Activated naive CD8-positive, alpha-beta T cell treated with anti-CD3 and anti-CD28 coated beads for 36 hours (primary cell): Measurements from ENCODE around the gene PRAMEF11. TPM values are rescaled to one million over a fixed set of nuclear protein-coding genes. Genes with fewer than 3 reads are reported as not detected.
"Not testable (repeated sequence)": the region's sequence is repeated elsewhere in the genome, so short reads cannot be mapped to it uniquely, and the experiment has no call there.

Experiments used
- DNase-seq: peaks from one replicate; pipeline ENCODE4 v3.0.0; 2021
- H3K27ac Mint-ChIP-seq: one replicate; pipeline ENCODE4 v1.8.0; 2022; ENCODE audit warnings: mild to moderate bottlenecking, moderate library complexity, mixed read lengths
- H3K27me3 Mint-ChIP-seq: one replicate; pipeline ENCODE4 v1.8.0; 2022; ENCODE audit warnings: mild to moderate bottlenecking, mixed read lengths
- H3K36me3 Mint-ChIP-seq: one replicate; pipeline ENCODE4 v1.8.0; 2021; ENCODE audit warnings: mild to moderate bottlenecking, mixed read lengths
- H3K4me1 Mint-ChIP-seq: one replicate; pipeline ENCODE4 v1.8.0; 2021; ENCODE audit warnings: mixed read lengths
- H3K4me3 Mint-ChIP-seq: one replicate; pipeline ENCODE4 v1.8.0; 2022; ENCODE audit warnings: mild to moderate bottlenecking, moderate library complexity, mixed read lengths
- H3K9me3 Mint-ChIP-seq: one replicate; pipeline ENCODE4 v1.8.0; 2022; ENCODE audit warnings: mixed read lengths
- total RNA-seq, 2 experiments: library from RNA; stranded (reverse); gene quantifications; one replicate each; pipeline ENCODE4 v1.2.3, GENCODE V29; 2021

The PRAMEF11 gene
- not detected for total RNA-seq

DNA sequence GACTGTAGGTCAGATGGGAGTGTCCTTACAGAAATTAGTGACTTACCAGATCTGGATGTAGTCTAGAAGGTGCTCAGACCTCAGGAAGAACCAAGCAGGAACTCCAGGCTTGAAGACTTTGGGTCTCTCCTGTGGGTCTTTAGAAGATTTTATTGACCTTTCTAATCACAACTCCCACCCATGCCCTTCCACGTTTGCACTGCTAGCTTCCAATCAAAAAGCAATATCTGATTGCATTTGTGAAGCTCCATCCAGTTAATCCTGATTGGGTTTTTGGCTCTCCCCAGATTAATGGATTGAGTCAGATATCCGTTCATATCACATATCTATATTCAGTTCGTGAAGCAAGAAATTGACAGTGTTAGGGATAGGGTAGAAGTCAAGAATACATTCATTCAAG is at the start of gene PRAMEF11:
Gene PRAMEF11, minus strand, starts transcription at position 101 of the 400 bp plus-strand sequence. CDS start 2,621 bp downstream, outside the sequence.
- DNase-seq, H3K9me3 Mint-ChIP-seq, H3K36me3 Mint-ChIP-seq, H3K27me3 Mint-ChIP-seq, H3K4me1 Mint-ChIP-seq, H3K27ac Mint-ChIP-seq, H3K4me3 Mint-ChIP-seq: not testable (repeated sequence)

DNA sequence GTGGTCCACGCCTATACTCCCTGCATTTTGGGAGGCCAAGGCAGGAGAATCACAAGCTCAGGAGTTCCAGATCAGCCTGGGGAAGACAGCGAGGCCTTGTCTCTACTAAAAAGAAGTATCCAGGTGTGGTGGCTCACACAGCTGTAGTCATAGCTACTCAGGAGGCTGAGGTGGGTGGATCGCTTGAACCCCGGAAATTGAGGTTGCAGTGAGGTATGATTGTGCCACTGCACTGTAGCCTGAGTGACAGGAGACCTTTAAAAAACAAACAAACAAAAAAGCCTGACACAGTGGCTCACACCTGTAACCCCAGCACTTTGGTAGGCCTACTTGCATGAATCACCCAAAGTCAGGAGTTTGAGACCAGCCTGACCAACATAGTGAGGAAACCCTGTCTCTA is 47.2 kb upstream of the PRAMEF11 start:
- not testable (repeated sequence) for H3K9me3 Mint-ChIP-seq, H3K36me3 Mint-ChIP-seq, DNase-seq, H3K4me1 Mint-ChIP-seq, H3K4me3 Mint-ChIP-seq, H3K27ac Mint-ChIP-seq, H3K27me3 Mint-ChIP-seq

DNA sequence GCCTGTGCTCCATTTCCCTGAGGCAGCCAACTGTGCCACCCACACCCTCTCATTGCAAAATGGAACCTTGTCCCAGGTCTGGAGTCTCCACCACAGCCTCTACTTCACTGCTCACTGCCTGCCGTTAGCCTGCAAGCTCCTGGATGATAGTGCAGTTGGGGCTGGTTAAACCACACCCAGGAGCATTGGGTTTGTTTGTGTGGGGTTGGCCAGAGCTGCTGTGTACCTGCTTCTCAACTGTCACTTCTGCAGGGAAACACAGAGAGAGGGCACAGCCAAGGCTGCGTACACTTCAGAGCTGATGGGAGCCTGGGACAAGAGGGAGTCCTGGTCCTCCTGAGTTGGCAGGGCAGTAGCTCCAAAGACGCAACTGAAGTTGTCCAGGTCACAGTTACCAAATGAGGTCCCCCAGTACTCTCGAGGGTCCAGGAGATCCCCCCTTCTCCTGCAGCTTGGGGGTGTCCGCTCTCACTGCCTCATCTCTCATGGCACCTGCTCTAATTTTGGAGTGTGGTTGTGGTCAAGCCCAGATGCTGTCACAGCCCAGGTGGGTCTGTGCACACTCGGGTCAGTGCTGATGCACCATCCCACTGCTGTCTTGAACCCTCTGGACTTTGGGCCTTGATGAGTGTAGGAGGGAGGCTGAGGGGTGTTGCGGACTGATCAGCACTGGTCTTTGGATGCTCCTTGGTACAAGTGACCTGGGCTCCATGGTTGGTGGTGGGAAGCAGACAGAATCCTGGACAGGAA is 32.1 kb upstream of the PRAMEF11 start:
- H3K27me3 Mint-ChIP-seq, DNase-seq, H3K4me3 Mint-ChIP-seq, H3K36me3 Mint-ChIP-seq, H3K9me3 Mint-ChIP-seq, H3K4me1 Mint-ChIP-seq, H3K27ac Mint-ChIP-seq: not testable (repeated sequence)

- not testable (repeated sequence) for H3K4me1 Mint-ChIP-seq, H3K27ac Mint-ChIP-seq, DNase-seq, H3K9me3 Mint-ChIP-seq, H3K36me3 Mint-ChIP-seq, H3K27me3 Mint-ChIP-seq, H3K4me3 Mint-ChIP-seq
Measured at GRCh38 chr1:12856786-12857185, 25.6 kb upstream of the PRAMEF11 start, which contains the start of gene PRAMEF2. Gene PRAMEF2, plus strand, starts transcription at chr1:12857086. Its CDS starts 1,924 bp downstream, at chr1:12859010.

DNA sequence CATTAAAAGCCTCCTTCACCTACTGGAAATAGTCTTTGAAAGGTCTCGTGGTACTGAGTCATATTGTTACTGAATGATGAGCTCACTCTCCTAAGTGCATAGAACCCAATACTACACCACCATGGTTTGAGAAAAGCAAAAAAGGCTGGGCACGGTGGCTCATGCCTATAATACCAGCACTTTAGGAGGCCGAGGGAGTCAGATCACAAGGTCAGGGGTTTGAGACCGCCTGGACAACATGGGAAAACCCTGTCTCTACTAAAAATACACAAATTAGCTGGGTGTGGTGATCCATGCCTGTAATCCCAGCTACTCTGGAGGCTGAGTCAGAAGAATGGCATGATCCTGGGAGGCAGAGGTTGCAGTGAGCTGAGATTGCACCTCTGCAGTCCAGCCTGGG is 20.6 kb upstream of the PRAMEF11 start:
- H3K27ac Mint-ChIP-seq: no peak overlapping the region
- no peaks in the 10 kb centered on the region for H3K36me3 Mint-ChIP-seq
- DNase-seq: no peak
- peaks cover 8% of the 10 kb centered on the region for H3K27me3 Mint-ChIP-seq
- H3K4me3 Mint-ChIP-seq: no peak overlapping the region
- H3K4me1 Mint-ChIP-seq: no peaks in the 10 kb centered on the region
- H3K9me3 Mint-ChIP-seq: peaks cover 4% of the 10 kb centered on the region

DNA sequence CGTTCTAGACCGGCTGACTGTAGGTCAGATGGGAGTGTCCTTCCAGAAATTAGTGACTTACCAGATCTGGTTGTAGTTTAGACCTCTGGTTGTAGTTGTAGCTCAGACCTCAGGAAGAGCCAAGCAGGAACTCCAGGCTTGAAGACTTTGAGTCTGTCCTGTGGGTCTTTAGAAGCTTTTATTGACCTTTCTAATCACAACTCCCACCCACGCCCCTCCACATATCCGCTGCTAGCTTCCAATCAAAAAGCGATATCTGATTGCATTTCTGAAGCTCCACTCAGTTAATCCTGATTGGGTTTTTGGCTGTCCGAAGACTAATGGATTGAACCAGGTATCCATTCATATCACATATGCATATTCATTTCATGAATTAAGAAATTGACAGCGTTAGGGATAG is 17.4 kb upstream of the PRAMEF11 start, which contains the start of gene HNRNPCL1:
Gene HNRNPCL1, minus strand, starts transcription at position 101 of the 400 bp plus-strand sequence. CDS start 431 bp downstream, outside the sequence.
- H3K4me1 Mint-ChIP-seq, DNase-seq, H3K9me3 Mint-ChIP-seq, H3K4me3 Mint-ChIP-seq, H3K36me3 Mint-ChIP-seq, H3K27me3 Mint-ChIP-seq, H3K27ac Mint-ChIP-seq: not testable (repeated sequence)

GRCh38 chr1:12833251-12833650 is 2.0 kb upstream of the PRAMEF11 start:
- H3K9me3 Mint-ChIP-seq, H3K27ac Mint-ChIP-seq, H3K36me3 Mint-ChIP-seq, H3K4me3 Mint-ChIP-seq, DNase-seq, H3K4me1 Mint-ChIP-seq, H3K27me3 Mint-ChIP-seq: not testable (repeated sequence)

DNA sequence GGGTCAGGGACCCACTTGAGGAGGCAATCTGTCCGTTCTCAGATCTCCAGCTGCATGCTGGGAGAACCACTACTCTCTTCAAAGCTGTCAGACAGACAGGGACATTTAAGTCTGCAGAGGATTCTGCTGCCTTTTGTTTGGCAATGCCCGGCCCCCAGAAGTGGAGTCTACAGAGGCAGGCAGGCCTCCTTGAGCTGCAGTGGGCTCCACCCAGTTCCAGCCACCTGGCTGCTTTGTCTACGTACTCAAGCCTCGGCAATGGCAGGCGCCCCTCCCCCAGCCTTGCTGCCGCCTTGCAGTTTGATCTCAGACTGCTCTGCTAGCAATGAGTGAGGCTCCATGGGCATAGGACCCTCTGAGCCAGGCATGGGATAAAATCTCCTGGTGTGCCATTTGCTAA is 12.1 kb downstream of the PRAMEF11 start:
- not testable (repeated sequence) for H3K4me3 Mint-ChIP-seq, DNase-seq, H3K36me3 Mint-ChIP-seq, H3K9me3 Mint-ChIP-seq, H3K4me1 Mint-ChIP-seq, H3K27ac Mint-ChIP-seq
- peaks cover 33% of the 10 kb centered on the region for H3K27me3 Mint-ChIP-seq

- Mint-ChIP-seq H3K9me3 (peaks cover 3% of the 10 kb centered on the region), H3K4me1 (no peaks in the 10 kb centered on the region), H3K27me3 (peaks cover 18% of the 10 kb centered on the region), H3K36me3 (no peaks in the 10 kb centered on the region), H3K27ac (no peak overlapping the region), H3K4me3 (no peak overlapping the region)
- DNase-seq: no peak
Measured at GRCh38 chr1:12811409-12811784, 19.8 kb downstream of the PRAMEF11 start.

DNA sequence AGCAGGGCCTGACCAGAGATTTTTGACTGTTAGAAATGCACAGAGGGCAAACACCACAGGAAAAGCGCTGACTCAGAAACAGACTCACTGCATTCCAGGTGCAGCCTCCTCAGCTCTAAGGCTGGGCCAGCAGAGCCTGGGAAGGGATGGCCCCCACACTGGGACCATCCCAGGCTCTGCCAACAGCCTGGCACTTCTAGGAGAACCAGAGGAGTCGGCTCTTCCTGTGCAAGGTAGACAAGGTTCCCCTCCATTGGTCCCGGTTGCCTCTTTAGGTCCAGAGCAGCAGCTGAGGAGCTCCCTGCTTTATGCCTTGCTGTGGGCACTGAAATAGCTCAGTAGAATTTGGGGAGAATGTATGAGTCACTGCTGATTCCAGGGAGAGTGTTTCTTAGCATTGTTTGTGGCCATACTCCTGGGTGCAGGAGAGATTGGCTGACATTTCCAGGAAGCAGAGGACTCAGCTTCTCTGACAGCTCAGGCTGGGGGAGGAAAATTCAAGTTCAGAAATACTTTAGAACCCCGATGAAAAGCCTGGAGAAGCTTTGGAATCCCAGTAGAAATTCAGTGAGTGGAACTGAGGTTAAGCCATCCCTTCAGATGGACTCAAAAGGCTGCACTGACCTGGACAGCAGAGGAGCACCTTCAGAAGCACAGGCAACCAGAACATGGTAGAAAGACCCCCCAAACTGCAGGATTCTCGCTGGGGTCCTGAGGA is 20.4 kb downstream of the PRAMEF11 start:
- peaks cover 15% of the 10 kb centered on the region for H3K27me3 Mint-ChIP-seq
- H3K36me3 Mint-ChIP-seq: no peaks in the 10 kb centered on the region
- no peaks in the 10 kb centered on the region for H3K4me1 Mint-ChIP-seq
- no peak overlapping the region for H3K27ac Mint-ChIP-seq
- peaks cover 3% of the 10 kb centered on the region for H3K9me3 Mint-ChIP-seq
- no peak overlapping the region for H3K4me3 Mint-ChIP-seq
- no peak for DNase-seq

DNA sequence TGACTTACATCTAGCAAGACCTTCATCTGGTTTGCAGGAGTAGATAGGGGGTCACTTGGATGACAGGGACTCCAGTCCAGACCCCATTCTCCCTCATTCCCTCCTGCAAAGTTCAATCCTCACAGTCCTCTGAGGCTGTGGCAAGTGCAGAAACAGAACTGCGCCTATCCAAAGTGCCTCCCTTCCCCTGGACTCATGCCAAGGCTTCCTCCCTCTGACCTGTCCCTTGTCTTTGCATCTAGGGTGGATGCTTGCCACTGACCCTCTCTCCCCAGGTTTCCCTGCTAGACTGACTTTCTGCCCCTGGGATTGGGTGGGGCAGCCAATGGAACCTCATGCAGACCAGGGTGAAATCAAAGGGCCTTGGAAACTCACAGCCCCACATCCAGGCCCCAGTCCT is 21.3 kb downstream of the PRAMEF11 start:
- no peaks in the 10 kb centered on the region for H3K36me3 Mint-ChIP-seq
- H3K27ac Mint-ChIP-seq: no peak overlapping the region
- DNase-seq: no peak
- H3K9me3 Mint-ChIP-seq: peaks cover 7% of the 10 kb centered on the region
- H3K4me1 Mint-ChIP-seq: no peaks in the 10 kb centered on the region
- no peak overlapping the region for H3K4me3 Mint-ChIP-seq
- H3K27me3 Mint-ChIP-seq: peaks cover 17% of the 10 kb centered on the region

- Mint-ChIP-seq H3K27me3 (peaks cover 9% of the 10 kb centered on the region), H3K4me3 (no peak overlapping the region), H3K4me1 (no peaks in the 10 kb centered on the region), H3K36me3 (no peaks in the 10 kb centered on the region), H3K9me3 (peaks cover 5% of the 10 kb centered on the region), H3K27ac (no peak overlapping the region)
- DNase-seq: no peak
Measured at GRCh38 chr1:12799730-12800129, 31.5 kb downstream of the PRAMEF11 start.

DNA sequence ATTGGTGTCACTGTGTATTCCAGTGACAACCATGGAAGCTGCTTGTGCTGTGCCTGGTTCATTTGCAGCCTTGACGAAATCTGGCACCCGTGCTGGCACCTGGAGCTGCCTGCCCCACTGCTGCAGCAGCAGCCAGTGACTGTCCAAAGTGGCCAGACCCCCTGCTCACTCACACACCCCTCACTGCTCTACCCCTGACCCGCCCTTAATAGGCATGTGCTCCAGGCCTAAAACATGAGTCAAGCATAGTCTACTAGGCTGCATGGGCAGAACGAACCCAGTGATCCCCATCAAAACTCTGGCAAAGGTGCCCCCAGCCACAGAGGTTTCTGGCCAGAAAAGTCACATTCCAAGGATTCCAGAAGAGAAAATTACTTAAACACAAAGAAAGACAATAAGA is 32.3 kb downstream of the PRAMEF11 start:
- Mint-ChIP-seq H3K4me1 (no peaks in the 10 kb centered on the region), H3K36me3 (no peaks in the 10 kb centered on the region), H3K4me3 (no peak overlapping the region), H3K27ac (no peak overlapping the region), H3K27me3 (peaks cover 4% of the 10 kb centered on the region), H3K9me3 (peaks cover 4% of the 10 kb centered on the region)
- no peak for DNase-seq

DNA sequence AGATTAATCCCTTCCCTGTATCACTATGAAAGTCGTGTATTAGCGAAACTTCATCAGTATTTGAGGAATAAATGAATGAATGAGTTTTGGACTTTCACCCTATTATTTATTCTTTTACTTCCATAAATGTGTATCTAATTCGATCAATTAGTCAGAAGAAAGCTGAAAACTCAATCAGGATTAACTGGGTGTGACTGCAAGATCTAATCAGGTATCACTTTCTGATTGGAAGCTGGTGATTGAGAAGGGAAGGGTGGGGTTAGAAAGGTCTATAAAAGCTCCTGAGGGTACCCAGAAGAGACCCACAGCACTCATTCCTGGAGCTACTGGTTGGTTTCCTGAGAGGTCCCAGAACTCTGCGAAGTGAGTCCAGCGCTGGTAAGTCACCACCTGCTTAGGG is 40.1 kb downstream of the PRAMEF11 start, which contains the start of gene PRAMEF1:
Gene PRAMEF1, plus strand, starts transcription at position 301 of the 400 bp plus-strand sequence. CDS start 1,831 bp downstream, outside the sequence.
- H3K4me3 Mint-ChIP-seq, H3K9me3 Mint-ChIP-seq, H3K27me3 Mint-ChIP-seq, DNase-seq, H3K27ac Mint-ChIP-seq, H3K4me1 Mint-ChIP-seq, H3K36me3 Mint-ChIP-seq: not testable (repeated sequence)

DNA sequence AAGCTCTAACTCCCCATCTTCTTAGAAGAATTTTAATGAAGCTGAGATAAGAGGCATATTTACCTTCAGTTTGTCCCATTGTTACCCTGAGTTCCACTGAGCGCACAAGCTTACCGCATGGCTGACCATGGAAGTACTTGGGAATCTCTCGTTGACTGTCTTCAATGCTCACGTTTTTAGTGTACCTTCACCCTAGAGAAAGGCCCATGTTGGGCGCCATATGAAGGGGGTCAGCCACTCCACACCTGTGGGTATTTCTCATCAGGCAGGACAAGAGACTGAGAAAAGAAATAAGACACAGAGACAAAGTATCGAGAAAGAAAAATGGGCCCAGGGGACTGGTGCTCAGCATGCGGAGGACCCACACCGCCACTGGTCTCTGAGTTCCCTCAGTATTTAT is 46.5 kb downstream of the PRAMEF11 start:
- peaks cover 18% of the 10 kb centered on the region for H3K9me3 Mint-ChIP-seq
- H3K27me3 Mint-ChIP-seq, H3K36me3 Mint-ChIP-seq, DNase-seq, H3K4me1 Mint-ChIP-seq, H3K4me3 Mint-ChIP-seq, H3K27ac Mint-ChIP-seq: not testable (repeated sequence)

- H3K4me1 Mint-ChIP-seq, H3K27me3 Mint-ChIP-seq, DNase-seq, H3K4me3 Mint-ChIP-seq, H3K36me3 Mint-ChIP-seq, H3K27ac Mint-ChIP-seq: not testable (repeated sequence)
- H3K9me3 Mint-ChIP-seq: peaks cover 18% of the 10 kb centered on the region
Measured at GRCh38 chr1:12783783-12784182, 47.4 kb downstream of the PRAMEF11 start.
